Erythroblast (primary cell): ENCODE measurements around the gene DNAJC11.

ENCODE experiments used
- GATA1 ChIP-seq: IDR thresholded peaks from 2 replicates; pipeline ENCODE4 v1.6.1; 2011; ENCODE audit warnings: low read depth, mild to moderate bottlenecking, control low read depth, low read length, moderate library complexity
- POLR2A ChIP-seq: IDR thresholded peaks from 2 replicates; pipeline ENCODE4 v1.6.1; 2011; ENCODE audit warnings: mild to moderate bottlenecking, low read length

DNA sequence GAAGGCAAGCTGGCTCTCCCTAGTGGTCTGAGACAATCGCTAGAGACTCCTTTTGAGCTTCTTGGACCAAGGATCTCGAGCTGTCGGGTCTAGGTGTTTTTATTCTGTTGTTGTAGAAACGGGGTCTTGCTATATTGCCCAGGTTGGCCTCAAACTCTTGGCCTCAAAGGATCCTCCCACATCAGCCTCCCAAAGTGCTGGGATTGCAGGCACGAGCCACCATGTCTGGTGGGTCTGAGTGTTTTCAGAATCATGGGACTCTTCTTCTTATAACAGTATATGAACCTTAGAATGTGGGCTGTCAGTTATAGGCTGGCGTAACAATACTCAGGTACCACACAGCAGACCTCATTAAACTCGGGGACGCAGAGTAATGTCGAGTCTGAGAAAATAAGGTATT lies 33.1 kb downstream of the DNAJC11 start:
- TF ChIP-seq POLR2A (no peak), GATA1 (no peak)
